ENCODE results near the gene RECK.
A peak's percentile ranks its signal among the peaks of the same experiment; 100 is the strongest.

The RECK gene

DNA sequence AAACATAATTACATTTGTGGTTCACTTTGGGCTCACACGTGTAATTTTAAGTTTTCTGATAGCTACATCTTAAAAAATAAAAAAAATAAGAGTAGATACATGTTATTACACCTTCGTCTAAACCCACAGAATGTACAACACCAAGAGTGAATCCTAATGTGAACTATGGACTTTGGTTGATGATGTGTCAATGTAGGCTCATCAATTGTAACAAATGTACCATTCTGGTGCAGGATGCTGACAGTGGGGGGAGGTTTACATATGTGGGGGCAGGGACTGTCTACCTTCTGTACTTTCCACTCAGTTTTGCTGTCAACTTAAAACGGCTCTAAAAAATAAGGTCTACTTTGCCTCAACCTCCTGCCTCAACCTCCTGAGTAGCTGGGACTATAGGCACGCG is 2.5 kb upstream of the RECK start:
- no peak overlapping the region for H3K4me3 ChIP-seq (replicated peaks; ENCODE audit: low read depth, low read length)
- no peak for TF ChIP-seq CTCF (IDR thresholded peaks at IDR 0.05; ENCODE audit: low read depth, low read length, missing control alignments)
- DNase-seq (ENCODE audit: extremely low read depth, low read depth), result no peak

DNA sequence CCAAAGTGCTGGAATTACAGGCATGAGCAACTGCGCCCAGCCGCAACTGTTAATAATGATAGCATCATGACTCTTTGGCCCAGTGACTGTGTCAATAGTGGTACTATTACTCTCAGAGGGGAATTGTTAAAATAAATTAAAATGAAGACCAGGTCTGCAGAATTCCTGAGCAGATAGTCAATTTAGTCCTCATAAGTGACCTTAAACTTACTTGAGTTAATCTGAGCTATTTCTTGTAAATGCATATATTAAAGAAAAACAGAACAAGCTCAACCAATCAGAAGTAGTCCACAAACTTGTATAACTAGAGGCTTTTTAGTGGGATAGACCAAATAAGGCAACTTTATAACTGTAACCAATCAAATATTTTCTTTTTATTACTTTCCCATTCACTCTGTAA is 1.7 kb upstream of the RECK start:
- TF ChIP-seq CTCF (IDR thresholded peaks at IDR 0.05; ENCODE audit: low read depth, low read length, missing control alignments), result no peak
- no peak for DNase-seq (ENCODE audit: extremely low read depth, low read depth)
- H3K4me3 ChIP-seq (replicated peaks; ENCODE audit: low read depth, low read length), result no peak overlapping the region

DNA sequence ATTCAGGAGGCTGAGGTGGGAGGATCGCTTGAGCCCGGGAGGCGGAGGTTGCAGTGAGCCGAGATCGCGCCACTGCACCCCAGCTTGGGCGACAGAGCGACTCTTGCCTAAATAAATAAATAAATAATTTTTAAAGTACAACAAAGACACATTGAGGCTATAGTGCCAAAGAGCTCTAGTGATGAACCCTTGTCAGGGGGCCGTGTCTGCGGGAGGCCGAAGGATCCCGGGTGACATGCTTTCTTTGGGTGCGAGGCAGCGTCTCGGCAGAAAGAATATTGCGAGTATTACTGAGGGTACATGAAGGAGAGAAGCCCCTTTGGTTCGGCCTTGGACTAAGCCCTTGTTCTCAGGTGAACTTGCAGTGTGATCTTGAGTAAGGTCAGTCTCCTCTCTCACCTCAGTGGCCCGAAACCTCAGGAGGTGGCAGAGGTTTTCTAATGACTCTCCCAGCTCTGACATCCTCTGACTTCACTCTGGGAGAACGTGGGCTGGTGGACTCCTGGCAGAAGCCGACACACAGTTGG is 397 bp upstream of the RECK start:
- H3K4me3 ChIP-seq (replicated peaks; ENCODE audit: low read depth, low read length), result peak overlapping the region; percentile 57
- no peak for TF ChIP-seq CTCF (IDR thresholded peaks at IDR 0.05; ENCODE audit: low read depth, low read length, missing control alignments)

GRCh38 chr9:36037549-36038122 is 923 bp downstream of the RECK start:
- DNase-seq (ENCODE audit: extremely low read depth, low read depth), result no peak
- no peak for TF ChIP-seq CTCF (IDR thresholded peaks at IDR 0.05; ENCODE audit: low read depth, low read length, missing control alignments)
- peak overlapping the region; percentile 57 for H3K4me3 ChIP-seq (replicated peaks; ENCODE audit: low read depth, low read length)

More for the DNA sequence above, 397 bp upstream of the RECK start:
- DNase-seq (ENCODE audit: extremely low read depth, low read depth), result no peak

GRCh38 chr9:36039121-36039520 is 2.4 kb downstream of the RECK start:
- DNase-seq (ENCODE audit: extremely low read depth, low read depth), result no peak
- TF ChIP-seq CTCF (IDR thresholded peaks at IDR 0.05; ENCODE audit: low read depth, low read length, missing control alignments), result no peak
- H3K4me3 ChIP-seq (replicated peaks; ENCODE audit: low read depth, low read length), result peak overlapping the region; percentile 57

- DNase-seq (ENCODE audit: extremely low read depth, low read depth), result no peak
- peak overlapping the region; percentile 57 for H3K4me3 ChIP-seq (replicated peaks; ENCODE audit: low read depth, low read length)
- no peak for TF ChIP-seq CTCF (IDR thresholded peaks at IDR 0.05; ENCODE audit: low read depth, low read length, missing control alignments)
These were observed 3.0 kb downstream of the RECK start for GRCh38 chr9:36039696-36040095.
